Loucy (cell line): Measurements from ENCODE around the gene EPHA2.

ENCODE experiments used
- CTCF ChIP-seq: fragments of 200-600 bp; sonication (generic); conservative IDR thresholded peaks from 2 replicates; pipeline ENCODE4 v1.5.1; 2014; ENCODE audit warnings: mild to moderate bottlenecking, antibody characterized with exemption, low read length
- EZH2phosphoT487 ChIP-seq: fragments of 200-600 bp; IDR thresholded peaks from 2 replicates; pipeline ENCODE4 v1.6.1; 2018; ENCODE audit warnings: antibody characterized with exemption, mild to moderate bottlenecking, moderate library complexity, borderline replicate concordance

- TF ChIP-seq CTCF (no peak), EZH2phosphoT487 (no peak)
Observed at GRCh38 chr1:16122350-16122881, 33.5 kb downstream of the EPHA2 start.
